ENCODE data around the gene SGCE.

- TF ChIP-seq CTCF (IDR thresholded peaks at IDR 0.05) (no peak), ATF2 (CRISPR knock-in tag; IDR thresholded peaks at IDR 0.05; ENCODE audit: borderline replicate concordance, low read depth) (no peak), ETV6 (CRISPR knock-in tag; IDR thresholded peaks at IDR 0.05) (no peak), PRRX2 (CRISPR knock-in tag; IDR thresholded peaks at IDR 0.05) (no peak), NR2C2 (CRISPR knock-in tag; IDR thresholded peaks at IDR 0.05) (no peak), CREB1 (CRISPR knock-in tag; IDR thresholded peaks at IDR 0.05) (no peak), ZBTB43 (CRISPR knock-in tag; IDR thresholded peaks at IDR 0.05) (no peak), STAT6 (CRISPR knock-in tag; conservative IDR thresholded peaks at IDR 0.05; ENCODE audit: low read depth) (no peak), KAT7 (CRISPR knock-in tag; IDR thresholded peaks at IDR 0.05; ENCODE audit: borderline replicate concordance) (no peak), FOXK1 (CRISPR knock-in tag; IDR thresholded peaks at IDR 0.05) (no peak), PRDM15 (CRISPR knock-in tag; IDR thresholded peaks at IDR 0.05) (no peak), E2F1 (CRISPR knock-in tag; IDR thresholded peaks at IDR 0.05) (no peak), ZNF317 (CRISPR knock-in tag; IDR thresholded peaks at IDR 0.05; ENCODE audit: borderline replicate concordance, low read depth) (no peak)
These were observed 46.4 kb downstream of the SGCE start for GRCh38 chr7:94609561-94609960.

Measured in WTC11 (cell line).